Endometrial microvascular endothelial cells (primary cell): ENCODE results near the gene BRIP1. TPM values are rescaled to one million over a fixed set of nuclear protein-coding genes. Genes with fewer than 3 reads are reported as not detected.
"Not testable (repeated sequence)": the region's sequence is repeated elsewhere in the genome, so short reads cannot be mapped to it uniquely, and the experiment has no call there.

Source experiments
- in situ Hi-C: cut with HindIII; loops from 2 replicates; pipeline ENCODE4 v1.10.0; 2017; ENCODE audit warnings: low sequenced_read_pairs, low pct_unique_long_range_greater_than_20kb; ENCODE audit errors: inconsistent ontology term
- total RNA-seq: library from RNA; depleted of rRNA; stranded (reverse); fragments of >200 nt; gene quantifications from one replicate; pipeline ENCODE4 v1.2.3, GENCODE V29; 2015; ENCODE audit errors: inconsistent ontology term

BRIP1 gene
- 7.5 TPM for total RNA-seq

DNA sequence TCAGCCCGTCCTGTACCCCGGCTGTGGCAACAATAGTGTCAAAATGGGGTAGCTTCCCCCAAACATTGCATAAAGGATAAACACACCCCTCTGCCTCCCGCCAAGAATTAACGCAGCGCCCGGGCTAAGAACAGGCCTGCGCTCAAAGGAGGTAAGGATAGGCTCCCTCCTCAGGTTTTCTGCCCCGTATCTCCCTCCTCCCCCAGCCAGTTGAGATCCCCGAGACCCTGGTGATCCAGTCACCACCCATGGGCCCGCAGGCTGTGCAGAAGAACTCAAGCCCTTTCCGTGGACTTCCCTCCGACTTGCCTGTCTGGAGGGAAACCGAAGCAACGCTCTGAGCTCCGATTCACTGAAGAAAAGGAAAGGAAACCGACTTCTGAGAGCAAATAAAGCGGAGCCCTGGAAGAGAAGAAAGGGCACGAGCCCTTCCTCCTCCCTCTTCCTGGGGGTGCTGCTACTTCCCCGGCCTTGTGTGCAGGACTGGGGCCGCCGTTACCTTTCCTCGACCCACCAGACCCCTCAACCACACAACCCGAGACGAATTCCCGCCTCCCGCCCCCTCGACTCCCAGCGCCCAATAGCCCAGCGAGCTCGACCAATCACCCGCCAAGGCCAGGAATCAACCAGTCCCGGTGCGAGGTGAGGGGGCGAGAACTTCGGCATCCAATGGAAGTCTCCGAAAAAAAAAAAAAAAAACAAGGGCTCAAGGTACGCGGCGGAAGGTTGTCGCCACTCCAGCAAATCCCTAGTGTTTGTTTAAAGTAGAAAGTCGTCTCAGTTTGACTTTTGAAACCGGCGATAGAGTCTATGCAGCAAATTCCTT is at the start of gene BRIP1:
Gene BRIP1 (minus strand): TSS at position 554 of the 826 bp plus-strand sequence. CDS start 1,989 bp downstream, outside the sequence.
- in situ Hi-C loops, result no loop called here

DNA sequence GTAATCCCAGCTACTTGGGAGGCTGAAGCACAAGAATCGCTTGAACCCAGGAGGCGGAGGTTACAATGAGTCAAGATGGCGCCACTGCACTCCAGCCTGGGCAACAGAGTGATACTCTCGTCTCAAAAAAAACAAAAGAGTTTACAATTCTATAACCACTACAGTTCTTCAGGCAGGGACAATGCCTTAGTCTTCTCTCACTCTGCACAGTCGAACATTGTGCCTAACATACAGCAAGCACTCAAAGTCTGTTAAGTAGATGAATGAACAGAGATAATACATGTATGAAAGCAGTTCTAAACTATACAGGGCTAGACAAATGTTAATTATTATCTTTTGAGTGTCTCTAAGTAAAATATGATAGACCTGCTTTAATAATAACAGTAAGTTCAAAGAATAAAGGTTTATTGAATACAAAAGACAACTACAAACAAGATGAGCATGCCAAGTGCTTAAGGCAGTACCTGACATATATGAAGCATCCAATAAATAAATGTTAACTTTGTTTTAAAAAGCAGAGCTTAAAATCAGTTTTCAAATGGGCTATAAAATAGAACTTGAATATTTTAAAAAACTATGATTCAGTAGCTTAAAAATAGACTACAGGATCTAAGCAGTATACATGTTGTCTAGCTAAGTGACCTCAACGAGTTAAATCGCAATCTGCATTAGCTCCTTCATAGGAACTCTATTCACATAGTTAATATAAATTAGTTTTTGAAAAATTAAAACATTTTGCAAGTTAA is 45.1 kb upstream of the BRIP1 start:
- in situ Hi-C loops, result no loop called here

DNA sequence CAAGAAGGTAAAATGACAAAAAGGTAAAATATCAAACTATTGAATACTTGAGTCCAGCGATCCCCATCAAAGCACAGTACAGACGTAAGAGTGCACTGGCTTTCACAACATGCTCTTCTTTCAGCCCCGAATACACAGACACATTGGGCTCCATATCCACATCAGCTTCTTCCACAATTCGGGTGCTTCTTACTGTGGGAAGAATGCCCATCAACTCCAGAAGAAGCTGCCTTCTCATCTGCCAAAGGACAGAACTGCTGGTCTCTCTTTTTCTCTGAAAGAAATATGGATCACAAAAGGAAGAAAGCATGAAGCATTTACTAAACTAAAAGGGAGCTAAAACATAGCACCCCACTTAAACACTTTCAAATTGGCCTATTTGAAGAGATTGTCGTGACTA is 44.0 kb upstream of the BRIP1 start:
- in situ Hi-C loops, result no loop called here

DNA sequence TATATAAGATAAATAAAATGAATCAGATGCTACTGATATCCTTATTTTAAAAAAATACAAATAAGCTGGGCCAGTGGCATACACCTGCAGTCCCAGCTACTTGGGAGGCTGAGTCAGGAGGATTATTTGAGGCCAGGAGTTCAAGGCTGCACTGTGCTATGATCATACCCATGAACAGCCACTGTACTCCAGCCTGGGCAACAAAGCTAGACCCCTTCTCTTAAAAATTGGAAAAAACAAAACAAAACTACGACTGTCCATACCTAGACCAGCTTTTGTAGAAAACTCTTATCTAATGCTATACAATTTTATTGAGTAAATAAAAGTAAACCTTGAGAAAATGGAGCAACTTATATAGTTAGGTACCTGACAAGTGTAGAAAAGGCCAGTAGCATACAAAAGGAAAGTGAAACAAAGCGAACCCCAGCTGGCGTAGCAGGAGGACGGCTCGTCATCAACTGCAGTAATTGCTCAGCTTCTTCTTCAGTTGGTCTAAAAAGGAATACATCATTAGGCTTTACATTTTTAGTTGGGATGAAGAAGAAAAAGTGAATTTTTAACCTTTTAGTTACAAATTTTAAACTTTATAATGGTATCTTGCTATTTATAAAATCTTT is 40.9 kb upstream of the BRIP1 start:
- in situ Hi-C loops, result no loop called here

DNA sequence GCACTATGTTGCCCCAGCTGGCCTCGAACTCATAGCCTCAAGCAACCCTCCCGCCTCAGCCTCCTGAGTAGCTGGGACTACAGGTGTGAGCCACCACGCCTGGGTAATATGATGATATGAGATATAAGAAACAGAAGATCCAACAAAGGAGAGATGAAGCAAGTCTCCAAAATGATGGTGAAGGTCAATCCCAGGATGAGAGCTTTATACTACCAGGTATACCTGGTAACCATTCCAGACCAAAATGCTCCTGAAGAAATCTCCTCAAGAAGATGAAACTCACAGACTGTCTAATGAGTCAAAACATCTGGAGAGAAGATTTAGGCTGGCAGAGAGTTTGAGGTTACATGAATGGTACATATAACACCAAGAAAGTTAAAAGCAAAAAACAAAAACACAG is 39.9 kb upstream of the BRIP1 start:
- in situ Hi-C loops, result no loop called here

DNA sequence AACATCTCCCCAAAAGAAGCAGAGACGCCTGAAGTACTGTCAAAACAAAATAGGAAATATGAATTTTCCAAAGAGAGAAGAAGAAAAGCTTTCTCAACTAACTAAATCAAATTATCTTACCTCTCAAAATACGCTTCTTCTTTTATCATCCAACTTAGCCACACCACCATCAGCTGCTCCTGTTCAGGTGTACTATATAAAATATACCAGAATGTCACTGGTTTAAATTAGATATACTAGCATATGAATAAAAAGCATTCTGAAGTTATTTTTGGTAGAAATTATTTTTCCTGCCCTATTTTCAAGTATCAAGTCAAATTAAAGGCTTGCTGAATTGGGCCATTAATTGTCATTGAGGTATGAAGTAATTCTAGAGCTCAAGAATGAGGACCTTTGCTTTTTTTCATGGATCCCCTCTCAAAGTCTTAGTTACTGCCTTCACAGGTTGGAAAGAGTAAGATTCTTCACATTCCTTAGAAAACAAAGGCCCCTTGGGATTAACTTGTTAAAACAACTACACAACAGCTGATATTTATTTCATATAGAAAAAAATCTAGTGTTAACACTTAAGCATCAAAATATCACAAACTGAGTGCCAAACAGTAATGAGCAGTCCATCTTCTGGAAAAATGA is 34.3 kb upstream of the BRIP1 start:
- in situ Hi-C loops, result no loop called here

DNA sequence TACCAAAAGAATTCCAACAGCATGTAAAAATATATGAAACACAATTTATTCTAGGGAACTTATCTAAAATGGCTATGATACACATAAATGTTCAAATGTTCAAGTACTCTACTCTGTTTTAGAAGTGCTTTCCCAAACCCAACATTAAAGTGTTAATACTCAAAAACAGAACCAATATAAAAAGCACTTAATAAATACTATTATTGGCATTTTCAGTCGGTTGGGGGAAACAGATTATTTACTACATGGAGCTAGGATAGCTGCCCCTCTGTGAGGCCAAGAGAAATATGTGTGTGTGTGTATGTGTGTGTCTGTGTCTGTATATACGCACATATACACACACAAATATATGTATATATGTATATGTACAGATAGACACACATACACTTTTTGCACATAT is 32.1 kb upstream of the BRIP1 start:
- in situ Hi-C loops, result no loop called here

DNA sequence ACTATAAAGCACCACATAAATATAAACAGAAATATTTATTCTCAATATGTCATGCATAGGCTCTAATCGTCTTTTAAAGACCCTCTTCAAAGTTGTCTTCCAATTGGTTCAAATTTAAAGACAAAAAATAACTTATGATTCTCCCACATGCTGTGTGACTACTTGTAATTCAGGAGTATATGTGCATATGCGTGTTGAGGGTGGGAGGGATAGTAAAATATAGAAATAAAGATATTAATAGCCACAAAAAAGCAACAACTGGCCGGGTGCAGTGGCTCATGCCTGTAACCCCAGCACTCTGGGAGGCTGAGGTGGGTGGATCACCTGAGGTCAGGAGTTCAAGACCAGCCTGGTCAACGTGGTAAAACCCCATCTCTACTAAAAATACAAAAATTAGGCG is 31.0 kb upstream of the BRIP1 start:
- in situ Hi-C loops, result not testable (repeated sequence)

DNA sequence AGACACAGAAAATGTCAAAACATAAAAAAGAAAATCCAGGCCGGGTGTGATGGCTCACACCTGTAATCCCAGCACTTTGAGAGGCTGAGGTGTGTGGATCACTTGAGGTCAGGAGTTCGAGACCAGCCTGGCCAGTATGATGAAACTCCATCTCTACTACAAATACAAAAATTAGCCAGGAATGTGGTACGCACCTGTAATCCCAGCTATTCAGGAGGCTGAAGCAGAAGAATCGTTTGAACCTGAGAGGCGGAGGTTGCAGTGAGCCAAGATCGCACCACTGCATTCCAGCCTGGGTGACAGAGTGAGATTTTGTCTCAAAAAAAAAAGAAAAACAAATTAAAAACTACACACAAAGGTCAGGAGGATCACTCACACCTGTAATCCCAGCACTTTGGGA is 24.4 kb upstream of the BRIP1 start:
- in situ Hi-C loops, result not testable (repeated sequence)

DNA sequence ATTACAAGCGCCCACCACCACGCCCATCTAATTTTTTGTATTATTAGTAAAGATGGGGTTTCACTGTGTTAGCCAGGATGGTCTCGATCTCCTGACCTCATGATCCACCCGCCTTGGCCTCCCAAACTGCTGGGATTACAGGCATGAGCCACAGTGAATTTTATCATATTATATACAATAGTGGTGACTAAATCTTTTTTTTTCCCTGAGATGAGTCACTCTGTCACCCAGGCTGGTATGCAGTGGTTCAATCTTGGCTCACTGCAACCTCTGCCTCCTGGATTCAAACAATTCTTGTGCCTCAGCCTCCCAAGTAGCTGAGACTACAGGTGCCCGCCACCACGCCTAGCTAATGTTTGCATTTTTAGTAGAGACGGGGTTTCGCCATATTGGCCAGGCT is 22.5 kb upstream of the BRIP1 start:
- in situ Hi-C loops, result not testable (repeated sequence)

DNA sequence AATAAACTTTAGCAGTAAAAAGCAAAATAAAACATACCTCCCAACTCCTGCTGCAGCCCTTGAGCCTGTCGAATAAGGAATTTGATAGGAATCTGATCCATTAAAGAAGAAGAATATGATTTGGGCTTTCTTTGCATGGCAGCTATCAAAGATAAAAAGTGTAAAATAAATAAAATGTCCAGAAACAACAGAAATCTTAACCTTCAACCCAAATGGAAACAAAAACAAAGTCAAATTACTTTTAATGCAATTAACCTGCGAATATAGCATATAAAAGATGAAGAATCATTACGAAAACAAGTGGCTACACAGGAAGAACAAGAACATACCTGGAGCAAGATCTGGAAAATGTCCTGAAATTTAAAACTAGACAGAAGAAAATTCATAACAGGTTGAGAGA is 21.5 kb upstream of the BRIP1 start:
- in situ Hi-C loops, result no loop called here

DNA sequence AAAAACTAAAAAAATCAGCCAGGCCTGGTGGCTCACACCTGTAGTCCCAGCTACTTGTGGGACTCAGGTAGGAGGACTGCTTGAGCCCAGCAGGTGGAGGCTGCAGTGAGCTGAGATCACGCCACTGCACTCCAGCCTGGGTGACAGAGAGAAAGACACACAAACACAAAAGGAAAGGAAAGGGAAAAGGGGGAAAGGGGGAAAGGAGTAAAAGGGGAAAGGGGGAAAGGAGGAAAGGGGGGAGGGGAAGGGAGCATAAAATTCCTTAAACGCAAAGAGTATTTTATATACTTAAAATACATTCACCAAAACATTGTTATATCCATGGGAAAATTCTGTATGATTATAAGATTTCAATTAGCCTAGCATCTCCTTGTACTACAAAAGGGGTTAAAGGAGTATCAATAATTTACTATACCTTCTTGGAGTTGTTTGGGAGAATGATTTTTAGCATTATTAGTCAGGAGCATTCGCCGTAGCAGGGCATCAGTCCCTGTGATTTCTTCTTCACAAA is 17.3 kb upstream of the BRIP1 start:
- in situ Hi-C loops, result no loop called here

DNA sequence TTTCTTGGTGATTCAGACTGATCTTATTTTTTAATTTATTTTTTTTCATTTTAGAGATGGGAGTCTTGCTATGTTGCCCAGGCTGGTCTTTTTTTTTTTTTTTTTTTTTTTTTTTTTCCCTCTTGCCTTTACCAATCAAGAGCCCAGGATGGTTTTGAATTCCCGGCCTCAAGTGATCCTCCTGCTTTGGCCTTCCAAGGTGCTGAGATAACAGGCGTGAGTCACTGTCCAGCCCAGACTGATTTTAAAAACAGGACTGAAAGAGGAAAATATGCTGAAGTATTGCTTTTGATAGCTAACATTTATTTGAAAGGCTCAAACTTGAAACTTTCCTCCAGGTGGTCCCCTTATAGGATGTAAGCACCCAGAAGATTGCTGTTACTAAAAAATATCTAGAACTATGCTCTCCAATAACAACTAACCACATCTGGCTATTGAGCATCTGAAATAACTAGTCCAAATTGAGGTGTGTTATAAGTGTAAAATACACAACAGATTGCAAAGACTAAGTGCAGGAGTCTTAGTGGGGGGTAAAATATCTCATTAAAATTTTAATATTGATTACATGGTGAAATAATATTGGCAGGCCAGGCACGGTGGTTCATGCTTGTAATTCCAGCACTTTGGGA is 15.8 kb upstream of the BRIP1 start:
- in situ Hi-C loops, result no loop called here

DNA sequence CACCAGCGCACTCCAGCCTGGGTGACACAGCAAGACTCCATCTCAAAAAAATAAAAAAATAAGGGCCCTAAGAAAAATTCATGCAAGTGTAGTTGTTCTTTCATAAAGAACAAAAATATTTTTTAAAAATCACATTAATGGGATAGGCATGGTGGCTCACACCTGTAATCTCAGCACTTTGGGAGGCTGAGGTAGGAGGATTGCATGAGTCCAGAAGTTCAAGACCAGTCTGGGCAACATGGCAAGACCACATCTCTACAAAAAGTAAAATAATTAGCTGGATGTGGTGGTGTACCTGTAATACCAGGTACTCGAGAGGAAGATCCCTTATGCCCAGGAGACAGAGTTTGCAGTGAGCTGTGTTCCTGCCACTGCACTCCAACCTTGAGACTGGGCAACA is 15.2 kb upstream of the BRIP1 start:
- in situ Hi-C loops, result no loop called here

DNA sequence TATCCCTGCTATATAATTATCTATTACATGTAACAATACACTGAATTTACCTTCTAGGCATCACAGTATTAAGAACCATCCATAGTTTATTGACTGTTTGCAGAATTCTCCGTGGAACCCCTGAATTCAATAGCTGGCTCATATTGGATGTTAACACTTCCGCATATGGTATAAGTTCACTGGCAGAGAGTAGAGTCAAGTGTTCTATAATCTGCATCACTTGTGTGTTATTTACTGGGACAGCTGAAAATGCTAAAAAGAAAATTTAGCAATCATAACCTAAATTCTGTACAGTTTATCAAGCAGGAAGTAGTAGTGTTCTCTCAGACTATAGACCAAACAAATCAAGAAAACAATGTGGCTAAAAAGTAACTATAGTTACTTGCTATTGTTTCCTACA is 14.5 kb upstream of the BRIP1 start:
- in situ Hi-C loops, result no loop called here

DNA sequence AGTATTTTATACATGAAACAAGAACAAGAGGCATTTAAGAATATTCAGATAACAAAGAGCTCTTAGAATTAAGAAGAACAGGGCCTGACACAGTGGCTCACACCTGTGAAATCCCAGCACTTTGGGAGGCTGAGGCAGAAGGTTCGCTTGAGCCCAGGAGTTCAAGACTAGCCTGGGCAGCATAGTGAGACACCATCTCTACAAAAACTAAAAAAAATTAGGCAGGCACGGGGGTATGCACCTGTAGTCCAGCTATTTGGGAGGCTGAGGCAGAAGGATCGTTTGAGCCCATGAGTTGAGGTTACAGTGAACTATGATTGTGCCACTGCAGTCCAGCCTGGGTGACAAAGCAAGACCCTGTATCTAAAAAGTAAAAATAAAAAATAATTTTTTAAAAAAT is 12.5 kb upstream of the BRIP1 start:
- in situ Hi-C loops, result no loop called here

DNA sequence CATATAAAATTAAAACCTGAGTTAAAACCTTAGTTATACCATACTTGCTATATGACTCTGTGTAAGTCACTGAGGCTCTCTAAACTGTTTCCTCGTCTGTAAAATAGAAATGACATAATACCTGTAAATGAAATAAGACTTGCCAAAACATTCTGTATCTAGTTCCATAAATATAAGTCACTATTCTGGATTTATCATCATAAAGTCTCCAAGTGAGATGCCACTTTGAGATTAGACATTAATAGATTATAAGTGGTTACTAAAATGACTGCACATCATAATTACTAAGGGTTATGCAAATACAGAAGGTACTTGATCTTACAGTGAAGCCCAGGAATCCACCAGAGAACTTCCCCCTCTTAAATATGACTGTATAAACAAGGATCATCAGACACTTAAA is 12.0 kb upstream of the BRIP1 start:
- in situ Hi-C loops, result no loop called here

DNA sequence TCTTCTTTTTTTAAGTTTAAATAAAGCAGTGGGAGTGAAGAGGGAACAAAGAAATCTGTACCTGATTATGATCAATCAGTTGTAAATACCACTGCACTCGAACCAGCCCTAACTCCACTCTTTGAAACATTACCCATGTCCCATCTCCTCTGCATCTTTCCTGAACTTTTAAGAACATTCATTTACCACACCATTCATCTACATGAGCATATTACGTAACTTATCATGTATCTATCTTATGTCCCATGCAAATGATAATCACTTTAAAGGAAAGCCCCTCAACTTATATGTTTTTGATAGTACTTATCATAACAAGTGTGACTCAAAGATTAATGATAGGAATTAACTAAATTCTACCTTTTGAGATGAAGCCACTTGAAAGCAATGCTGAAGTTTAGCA is 10.7 kb upstream of the BRIP1 start:
- in situ Hi-C loops, result no loop called here

DNA sequence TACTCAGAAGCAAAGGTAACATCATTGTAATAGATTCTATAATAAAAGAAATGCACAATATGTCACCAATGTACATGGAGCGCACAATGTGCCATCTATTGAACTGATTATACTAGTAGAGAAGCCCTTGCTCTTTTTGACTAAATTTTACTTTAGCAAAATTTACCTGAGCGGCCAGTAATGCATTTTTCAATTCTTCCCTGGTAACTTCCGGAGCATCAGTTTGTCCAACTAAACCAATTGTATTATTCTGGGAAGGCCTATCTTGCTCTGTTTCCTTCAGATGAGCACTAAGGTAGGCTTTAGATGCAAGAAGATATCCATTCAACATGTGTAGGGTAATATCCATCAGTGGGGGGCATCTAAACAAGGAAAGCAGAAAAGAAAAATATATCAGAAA is 8.8 kb upstream of the BRIP1 start:
- in situ Hi-C loops, result no loop called here
